ENCODE data around the gene TNFRSF14. TPM values are rescaled to one million over a fixed set of nuclear protein-coding genes. Genes with fewer than 3 reads are reported as not detected.
"Not testable (repeated sequence)": the region's sequence is repeated elsewhere in the genome, so short reads cannot be mapped to it uniquely, and the experiment has no call there.

TNFRSF14 gene
- total RNA-seq, 2 donors from 2014 or later, result 25.9 to 58.3 TPM

- DNase-seq (no peak), ATAC-seq (no peak)
- Histone ChIP-seq H3K27ac (no peak overlapping the region), H3K27me3 (no peaks in the 10 kb centered on the region), H3K4me3 (no peak overlapping the region), H3K9me3 (no peaks in the 10 kb centered on the region), H3K36me3 (replicated peaks in 1 of 2; ENCODE audit: insufficient read depth in 1 of 2, low read depth in 2 of 2) (no peaks in the 10 kb centered on the region), H3K4me1 (peaks cover 46% of the 10 kb centered on the region)
- 85% methylated on average over 17 to 23 of the region's 26 CpGs for WGBS, 2 donors
- intact Hi-C loops (cut with DNase I), result no loop called here
- TF ChIP-seq POLR2A (IDR thresholded peaks at IDR 0.05) (no peak), CTCF (IDR thresholded peaks at IDR 0.05) (no peak)
Observed at GRCh38 chr1:2552189-2552588, 4.0 kb upstream of the TNFRSF14 start.

- H3K36me3 ChIP-seq (replicated peaks in 1 of 2; ENCODE audit: insufficient read depth in 1 of 2, low read depth in 2 of 2); H3K27me3 ChIP-seq; DNase-seq; intact Hi-C loops (cut with DNase I); ATAC-seq; H3K4me3 ChIP-seq; H3K27ac ChIP-seq; H3K9me3 ChIP-seq: not testable (repeated sequence)
- H3K4me1 ChIP-seq, result peaks cover 46% of the 10 kb centered on the region
- 64% methylated on average over 8 of the region's 9 CpGs; no CpG with 5 or more reads in 1 of the 2 donors for WGBS, 2 donors
Observed at GRCh38 chr1:2553076-2553475, 3.1 kb upstream of the TNFRSF14 start.

- no peak overlapping the region for H3K27ac ChIP-seq
- no peak for ATAC-seq
Observed at GRCh38 chr1:2553871-2554620, 2.1 kb upstream of the TNFRSF14 start.

GRCh38 chr1:2554621-2555387 is 1.4 kb upstream of the TNFRSF14 start:
- 52 to 64% methylated on average over 8 to 19 of the region's 19 CpGs for WGBS, 2 donors
- Histone ChIP-seq H3K4me3 (no peak overlapping the region), H3K36me3 (replicated peaks in 1 of 2; ENCODE audit: insufficient read depth in 1 of 2, low read depth in 2 of 2) (no peaks in the 10 kb centered on the region), H3K27me3 (no peaks in the 10 kb centered on the region), H3K4me1 (peaks cover 31% of the 10 kb centered on the region), H3K9me3 (no peaks in the 10 kb centered on the region), H3K27ac (peak overlapping the region in 2 of 4 donors; percentile 83 to 85)
- ATAC-seq (no peak), DNase-seq (no peak)
- peak in 2 of 7 experiments; percentile 10 to 26 for TF ChIP-seq CTCF (IDR thresholded peaks at IDR 0.05)
- no peak for TF ChIP-seq POLR2A (IDR thresholded peaks at IDR 0.05)
- intact Hi-C loops (cut with DNase I), result no loop called here

More at GRCh38 chr1:2553871-2554620, 2.1 kb upstream of the TNFRSF14 start:
- DNase-seq, result no peak
- TF ChIP-seq POLR2A (IDR thresholded peaks at IDR 0.05), result no peak
- TF ChIP-seq CTCF (IDR thresholded peaks at IDR 0.05), result no peak
- Histone ChIP-seq H3K36me3 (replicated peaks in 1 of 2; ENCODE audit: insufficient read depth in 1 of 2, low read depth in 2 of 2) (no peaks in the 10 kb centered on the region), H3K27me3 (no peaks in the 10 kb centered on the region), H3K4me3 (no peak overlapping the region), H3K4me1 (peaks cover 38% of the 10 kb centered on the region), H3K9me3 (no peaks in the 10 kb centered on the region)
- 77 to 79% methylated on average over 17 to 29 of the region's 30 CpGs for WGBS, 2 donors
- intact Hi-C loops (cut with DNase I), result no loop called here

- TF ChIP-seq CTCF (IDR thresholded peaks at IDR 0.05) (no peak), POLR2A (IDR thresholded peaks at IDR 0.05) (peak in 1 of 3 donors; percentile 44)
- Histone ChIP-seq H3K9me3 (no peaks in the 10 kb centered on the region), H3K4me1 (peaks cover 31% of the 10 kb centered on the region), H3K36me3 (replicated peaks in 1 of 2; ENCODE audit: insufficient read depth in 1 of 2, low read depth in 2 of 2) (no peaks in the 10 kb centered on the region), H3K4me3 (peak overlapping the region in 1 of 2 donors; percentile 22), H3K27me3 (no peaks in the 10 kb centered on the region), H3K27ac (peak overlapping the region; percentile 4 to 85 (median 82))
- ATAC-seq (peak; percentile 30), DNase-seq (peak; percentile 51 to 83 (median 66))
- WGBS, 2 donors, result 8 to 24% methylated on average over 5 to 26 of the region's 26 CpGs
- intact Hi-C loops (cut with DNase I), result no loop called here
Observed at GRCh38 chr1:2555634-2556276, 416 bp upstream of the TNFRSF14 start.

Measured in body of pancreas (tissue), 4 donors.